B cell (primary cell): ENCODE measurements around the gene LEMD1. TPM values are rescaled to one million over a fixed set of nuclear protein-coding genes. Genes with fewer than 3 reads are reported as not detected.

Experiments
- ATAC-seq: fragments of 200-7000 bp; cut with Tn5 transposase; one replicate; pipeline ENCODE4 v1.10.0; 2021; ENCODE audit warnings: low read depth, mild to moderate bottlenecking, moderate number of reproducible peaks, moderate library complexity
- CTCF ChIA-PET: fragments of 350-600 bp; sonication (Branson Sonifier 250); formaldehyde crosslinking; loops from one replicate; lab custom pipeline; 2021; ENCODE audit warnings: antibody characterized with exemption, inconsistent platforms; lab: Charles Lee
- POLR2A ChIA-PET: fragments of 350-600 bp; sonication (Branson Sonifier 250); formaldehyde crosslinking; loops from one replicate; lab custom pipeline; 2021; ENCODE audit warnings: antibody characterized with exemption; lab: Charles Lee
- DNase-seq: peaks from one replicate; pipeline ENCODE4 v3.0.0; 2013
- H2AFZ ChIP-seq: 2 replicates; pipeline ENCODE4 v1.6.1; 2012; ENCODE audit warnings: mild to moderate bottlenecking, low read depth, low read length; ENCODE audit not compliant: insufficient read depth, poor library complexity, severe bottlenecking
- H3K27ac ChIP-seq, 2 donors: 1 replicate in 1 of 2; 2 replicates in 1 of 2; pipeline ENCODE4 v1.5.1; 2012 to 2013; ENCODE audit warnings: low read length in 2 of 2, mild to moderate bottlenecking in 2 of 2, moderate library complexity in 1 of 2
- H3K27me3 ChIP-seq, 4 experiments: fragments of 200-600 bp in 1 of 4; sonication (generic) in 1 of 4; replicated peaks in 1 of 4; 1 replicate in 2 of 4; 2 replicates in 2 of 4; pipeline versions ENCODE4 v1.6.1 to v1.7.0; 2013 to 2016; ENCODE audit warnings: low read length in 3 of 4, mild to moderate bottlenecking in 2 of 4, mixed read lengths in 1 of 4, moderate library complexity in 1 of 4; ENCODE audit not compliant: insufficient read depth in 4 of 4, control insufficient read depth in 3 of 4; ENCODE audit errors: control extremely low read depth in 1 of 4
- H3K36me3 ChIP-seq, 2 experiments: replicated peaks in 1 of 2; 1 replicate in 1 of 2; 2 replicates in 1 of 2; pipeline versions ENCODE4 v1.6.1 to v1.7.1; 2013; ENCODE audit warnings: low read length in 1 of 2; ENCODE audit not compliant: insufficient read depth in 2 of 2, control insufficient read depth in 1 of 2; ENCODE audit errors: control extremely low read depth in 1 of 2, extremely low read depth in 1 of 2
- H3K4me1 ChIP-seq, 2 donors: fragments of 200-600 bp in 1 of 2; sonication (generic) in 1 of 2; 1 replicate in 1 of 2; 2 replicates in 1 of 2; pipeline versions ENCODE4 v1.5.1 to v1.6.1; 2013 to 2017; ENCODE audit warnings: low read length in 2 of 2; ENCODE audit not compliant: control insufficient read depth in 2 of 2, insufficient read depth in 2 of 2
- H3K4me2 ChIP-seq: replicated peaks from 2 replicates; pipeline ENCODE3; 2012; ENCODE audit warnings: mild to moderate bottlenecking, low read depth, low read length; ENCODE audit not compliant: poor library complexity, severe bottlenecking
- H3K4me3 ChIP-seq, 5 experiments: fragments of 200-600 bp in 1 of 5; sonication (generic) in 1 of 5; 1 replicate in 3 of 5; 2 replicates in 2 of 5; pipeline versions ENCODE4 v1.5.1 to v1.7.0; 2011 to 2016; ENCODE audit warnings: low read length in 4 of 5, mild to moderate bottlenecking in 4 of 5, low read depth in 2 of 5, control low read depth in 1 of 5, moderate library complexity in 1 of 5; ENCODE audit not compliant: insufficient read depth in 1 of 5; ENCODE audit errors: control extremely low read depth in 1 of 5, extremely low read depth in 1 of 5
- H3K79me2 ChIP-seq: fragments of 200-600 bp; sonication (generic); one replicate; pipeline ENCODE4 v1.6.0; 2016; ENCODE audit warnings: low read length; ENCODE audit not compliant: control insufficient read depth, insufficient read depth
- H3K9ac ChIP-seq: fragments of 200-600 bp; sonication (generic); 2 replicates; pipeline ENCODE4 v1.6.1; 2017; ENCODE audit warnings: mild to moderate bottlenecking, low read length, moderate library complexity
- H3K9me3 ChIP-seq, 3 donors: one replicate each; pipeline versions ENCODE4 v1.6.1 to v1.7.1; 2013; ENCODE audit warnings: low read length in 2 of 3; ENCODE audit not compliant: control insufficient read depth in 2 of 3, insufficient read depth in 1 of 3; ENCODE audit errors: control extremely low read depth in 1 of 3
- H4K20me1 ChIP-seq: 2 replicates; pipeline ENCODE4 v1.6.0; 2012; ENCODE audit warnings: mild to moderate bottlenecking, low read length; ENCODE audit not compliant: insufficient read depth, control insufficient read depth, poor library complexity, severe bottlenecking
- H3K27ac Mint-ChIP-seq: one replicate; pipeline ENCODE4 v1.8.0; 2021; ENCODE audit warnings: mixed read lengths
- H3K27me3 Mint-ChIP-seq: one replicate; pipeline ENCODE4 v1.8.0; 2021; ENCODE audit warnings: mixed read lengths
- H3K4me1 Mint-ChIP-seq: one replicate; pipeline ENCODE4 v1.8.0; 2021; ENCODE audit warnings: mixed read lengths
- H3K4me3 Mint-ChIP-seq: one replicate; pipeline ENCODE4 v1.8.0; 2021; ENCODE audit warnings: mixed read lengths
- H3K9me3 Mint-ChIP-seq: one replicate; pipeline ENCODE4 v1.8.0; 2022; ENCODE audit warnings: mixed read lengths; ENCODE audit not compliant: insufficient read depth
- EZH2 ChIP-seq: IDR thresholded peaks from 2 replicates; pipeline ENCODE4 v1.6.1; 2012; ENCODE audit warnings: borderline replicate concordance, low read depth, mild to moderate bottlenecking, moderate library complexity, low read length; ENCODE audit not compliant: insufficient read depth, poor library complexity, severe bottlenecking
- WGBS: methylation state at CpG from one replicate; pipeline ENCODE4 v1.1.5; 2013; ENCODE audit warnings: missing lambda C conversion rate; ENCODE audit not compliant: insufficient coverage; 5-methylcytosine and 5-hydroxymethylcytosine counted together
- intact Hi-C: fragments of 100-400 bp; cut with micrococcal nuclease; formaldehyde crosslinking; loops from one replicate; pipeline ENCODE4 v1.10.0; 2022
- polyA plus RNA-seq: library from polyadenylated mRNA; depleted of rRNA; stranded (reverse); fragments of >200 nt; gene quantifications from 2 replicates; pipeline ENCODE4 v1.2.3, GENCODE V29; 2012
- total RNA-seq, 2 donors: library from RNA; stranded (reverse); fragments of 120-200 nt in 1 of 2; gene quantifications; 1 replicate in 1 of 2; 2 replicates in 1 of 2; pipeline versions ENCODE4 v1.2.3 to v1.2.4, GENCODE V29; 2013 to 2022
- TF ChIP-seq, protein P1 (sequence below): fragments of 200-600 bp; IDR thresholded peaks from one replicate; pipeline ENCODE4 v1.8.0; 2022; ENCODE audit warnings: antibody characterized with exemption, mild to moderate bottlenecking

The LEMD1 gene
- total and polyA plus RNA-seq, 2 donors (not counting 1 experiment from before 2014, with no cell fraction given) = 0.57 TPM; not detected in 1

DNA sequence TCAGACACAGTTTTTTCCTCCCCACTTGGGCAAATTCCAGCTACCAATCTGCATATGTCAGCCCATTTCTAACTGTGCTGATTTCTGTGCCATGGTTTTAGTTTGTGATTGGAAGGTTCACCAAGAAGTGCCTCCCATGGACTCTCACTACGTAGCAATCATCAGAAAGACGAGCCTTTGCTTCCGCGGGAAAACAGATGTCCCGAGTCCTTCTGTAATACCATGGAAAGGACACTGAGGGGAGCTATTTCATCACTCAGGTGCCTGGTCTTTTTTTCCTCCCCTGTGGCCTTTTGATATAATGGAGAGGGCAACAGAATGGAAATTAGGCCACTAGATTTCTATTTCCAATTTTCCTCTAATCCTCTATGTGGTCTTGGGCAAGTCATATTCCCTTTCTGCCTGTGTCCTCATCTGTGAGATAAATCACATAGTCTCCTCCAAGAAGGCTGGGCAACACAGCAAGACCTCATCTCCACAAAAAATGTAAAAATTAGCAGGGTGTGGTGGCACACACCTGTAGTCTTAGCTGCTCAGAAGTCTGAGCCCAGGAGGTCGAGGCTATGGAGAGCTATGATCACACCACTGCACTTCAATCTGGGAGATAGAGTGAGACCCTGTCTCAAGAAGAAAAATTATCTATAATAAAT is 24.8 kb downstream of the LEMD1 start:
- WGBS = 7% methylated on average over 4 of the region's 6 CpGs
- H3K4me1 ChIP-seq = peaks cover 0 to 2% of the 10 kb centered on the region in 2 donors
- H3K27ac ChIP-seq = no peak overlapping the region
- no peak overlapping the region for H3K9ac ChIP-seq
- Mint-ChIP-seq H3K9me3 (no peaks in the 10 kb centered on the region), H3K27ac (no peak overlapping the region), H3K27me3 (peaks cover 18% of the 10 kb centered on the region), H3K4me1 (no peaks in the 10 kb centered on the region), H3K4me3 (no peak overlapping the region)
- DNase-seq (peak; percentile 65), ATAC-seq (peak; percentile 47)
- H3K79me2 ChIP-seq = no peaks in the 10 kb centered on the region
- H3K9me3 ChIP-seq = no peaks in the 10 kb centered on the region
- TF ChIP-seq, protein P1, sequence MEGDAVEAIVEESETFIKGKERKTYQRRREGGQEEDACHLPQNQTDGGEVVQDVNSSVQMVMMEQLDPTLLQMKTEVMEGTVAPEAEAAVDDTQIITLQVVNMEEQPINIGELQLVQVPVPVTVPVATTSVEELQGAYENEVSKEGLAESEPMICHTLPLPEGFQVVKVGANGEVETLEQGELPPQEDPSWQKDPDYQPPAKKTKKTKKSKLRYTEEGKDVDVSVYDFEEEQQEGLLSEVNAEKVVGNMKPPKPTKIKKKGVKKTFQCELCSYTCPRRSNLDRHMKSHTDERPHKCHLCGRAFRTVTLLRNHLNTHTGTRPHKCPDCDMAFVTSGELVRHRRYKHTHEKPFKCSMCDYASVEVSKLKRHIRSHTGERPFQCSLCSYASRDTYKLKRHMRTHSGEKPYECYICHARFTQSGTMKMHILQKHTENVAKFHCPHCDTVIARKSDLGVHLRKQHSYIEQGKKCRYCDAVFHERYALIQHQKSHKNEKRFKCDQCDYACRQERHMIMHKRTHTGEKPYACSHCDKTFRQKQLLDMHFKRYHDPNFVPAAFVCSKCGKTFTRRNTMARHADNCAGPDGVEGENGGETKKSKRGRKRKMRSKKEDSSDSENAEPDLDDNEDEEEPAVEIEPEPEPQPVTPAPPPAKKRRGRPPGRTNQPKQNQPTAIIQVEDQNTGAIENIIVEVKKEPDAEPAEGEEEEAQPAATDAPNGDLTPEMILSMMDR = peak; percentile 79
- TF ChIP-seq EZH2 = no peak
- no peak overlapping the region for H3K4me2 ChIP-seq
- H4K20me1 ChIP-seq = no peaks in the 10 kb centered on the region
- peak overlapping the region; percentile 18 for H2AFZ ChIP-seq
- POLR2A ChIA-PET = no interaction called here
- peaks cover 0 to 7% (median 0%) of the 10 kb centered on the region in 4 experiments for H3K27me3 ChIP-seq
- no peaks in the 10 kb centered on the region for H3K36me3 ChIP-seq
- intact Hi-C loops = loop anchor here (1.0 kb wide), 2 partner anchors 88 to 127 kb away; no protein-coding TSS in a partner anchor
- H3K4me3 ChIP-seq = no peak overlapping the region
- CTCF ChIA-PET = interaction anchor here (0.7 to 8.0 kb wide), 18 partner anchors 10 to 132 kb away, joined by 3 to 127 read pairs (median 6); partner anchors contain the start of gene LEMD1

DNA sequence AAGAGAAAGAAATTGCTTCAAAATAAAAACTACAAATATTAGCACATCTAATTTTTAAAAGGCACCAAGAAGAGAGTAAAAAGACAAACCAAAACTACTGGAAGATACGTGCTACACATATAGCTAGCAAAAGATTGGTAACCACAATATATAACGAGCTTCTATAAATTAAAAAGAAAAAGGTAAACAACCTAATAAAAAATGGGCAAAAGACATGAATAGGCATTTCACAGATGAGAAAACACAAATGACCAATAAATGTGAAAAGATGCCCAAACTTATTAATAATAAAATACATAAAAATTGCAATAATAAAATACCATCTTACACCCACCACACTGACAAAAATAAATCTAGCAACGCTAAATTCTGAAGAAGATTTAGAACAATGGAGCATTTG is 26.2 kb downstream of the LEMD1 start:
- ATAC-seq (no peak), DNase-seq (no peak)
- Histone ChIP-seq H3K4me1 (peaks cover 0 to 2% of the 10 kb centered on the region in 2 donors), H3K9me3 (no peaks in the 10 kb centered on the region), H3K4me3 (no peak overlapping the region), H3K79me2 (no peaks in the 10 kb centered on the region), H4K20me1 (no peaks in the 10 kb centered on the region), H3K4me2 (no peak overlapping the region), H3K9ac (no peak overlapping the region), H3K27me3 (peaks cover 0 to 14% (median 2%) of the 10 kb centered on the region in 4 experiments), H3K27ac (no peak overlapping the region), H3K36me3 (no peaks in the 10 kb centered on the region), H2AFZ (no peak overlapping the region)
- Mint-ChIP-seq H3K4me3 (no peak overlapping the region), H3K27ac (no peak overlapping the region), H3K4me1 (no peaks in the 10 kb centered on the region), H3K27me3 (peaks cover 23% of the 10 kb centered on the region), H3K9me3 (no peaks in the 10 kb centered on the region)
- no peak for TF ChIP-seq EZH2
- TF ChIP-seq, protein P1 = no peak
- ChIA-PET CTCF (interaction anchor here (0.7 to 8.0 kb wide), 8 partner anchors 9 to 466 kb away, joined by 3 to 127 read pairs (median 4); no protein-coding TSS in a partner anchor), POLR2A (interaction anchor here (0.7 kb wide), 3 partner anchors 59 to 148 kb away, joined by 3 to 4 read pairs (median 4); no protein-coding TSS in a partner anchor)
- no CpG with 5 or more reads among the region's 3 CpGs for WGBS
- intact Hi-C loops = no loop called here
